Hematopoietic multipotent progenitor cell (in vitro differentiated cells): ENCODE data around the gene SPOP. TPM values are rescaled to one million over a fixed set of nuclear protein-coding genes. Genes with fewer than 3 reads are reported as not detected.
A peak's percentile ranks its signal among the peaks of the same experiment; 100 is the strongest.
"Not testable (repeated sequence)": the region's sequence is repeated elsewhere in the genome, so short reads cannot be mapped to it uniquely, and the experiment has no call there.

ENCODE experiments used
- DNase-seq, 3 donors: peaks; one replicate each; pipeline ENCODE4 v3.0.0-alpha.2; 2011 to 2015; ENCODE audit warnings: low read depth in 2 of 3, low spot score in 2 of 3
- total RNA-seq: library from RNA; depleted of rRNA; stranded (reverse); fragments of >200 nt; gene quantifications from one replicate; pipeline ENCODE4 v1.2.3, GENCODE V29; 2012

The SPOP gene
- total RNA-seq = 77.8 TPM

GRCh38 chr17:49677933-49678847 lies at the start of gene SPOP:
TSS of gene SPOP (minus strand) at chr17:49678097. CDS start at chr17:49622810, 55,287 bp downstream.
- DNase-seq = peak; percentile 96 to 100 (median 99)

- no peak for DNase-seq
Observed at GRCh38 chr17:49727380-49727779, 49.5 kb upstream of the SPOP start.

GRCh38 chr17:49725452-49726130 lies 47.7 kb upstream of the SPOP start:
- DNase-seq = no peak

- not testable (repeated sequence) for DNase-seq
Observed at GRCh38 chr17:49724552-49724951, 46.7 kb upstream of the SPOP start.

GRCh38 chr17:49723423-49723822 lies 45.5 kb upstream of the SPOP start:
- DNase-seq = no peak

GRCh38 chr17:49722066-49722465 lies 44.2 kb upstream of the SPOP start:
- no peak for DNase-seq

- no peak for DNase-seq
Observed at GRCh38 chr17:49717371-49717861, 39.5 kb upstream of the SPOP start.

GRCh38 chr17:49716668-49717364 lies 38.9 kb upstream of the SPOP start:
- no peak for DNase-seq

GRCh38 chr17:49715717-49716279 lies 37.9 kb upstream of the SPOP start:
- DNase-seq = no peak

GRCh38 chr17:49715216-49715615 lies 37.3 kb upstream of the SPOP start:
- DNase-seq = no peak

- peak in 2 of 3 donors; percentile 53 to 57 for DNase-seq
Observed at GRCh38 chr17:49708515-49709183, 30.8 kb upstream of the SPOP start.

GRCh38 chr17:49707608-49708514 lies 30.0 kb upstream of the SPOP start, which contains the start of gene SLC35B1:
TSS of gene SLC35B1 (minus strand) at chr17:49707964. CDS start at chr17:49707833, 131 bp downstream.
- peak; percentile 82 to 99 (median 99) for DNase-seq

- DNase-seq = peak in 2 of 3 donors; percentile 44
Observed at GRCh38 chr17:49707246-49707607, 29.3 kb upstream of the SPOP start.

- no peak for DNase-seq
Observed at GRCh38 chr17:49705254-49705653, 27.4 kb upstream of the SPOP start.

GRCh38 chr17:49703557-49704277 lies 25.8 kb upstream of the SPOP start:
- peak in 2 of 3 donors; percentile 57 to 69 for DNase-seq

- DNase-seq = no peak
Observed at GRCh38 chr17:49700960-49701359, 23.1 kb upstream of the SPOP start.

GRCh38 chr17:49699966-49700575 lies 22.2 kb upstream of the SPOP start:
- no peak for DNase-seq

GRCh38 chr17:49698005-49698404 lies 20.1 kb upstream of the SPOP start:
- DNase-seq = no peak
